DMS53 treated with DMSO at 0.1 percent for 48 hours (cell line): ENCODE data around the gene CRTC3.
"Not testable (repeated sequence)": the region's sequence is repeated elsewhere in the genome, so short reads cannot be mapped to it uniquely, and the experiment has no call there.

ENCODE experiments used
- DNase-seq: peaks from one replicate; lab custom pipeline; 2025; ENCODE audit not compliant: unreplicated experiment; lab: John Stamatoyannopoulos, UW

CRTC3 gene

DNA sequence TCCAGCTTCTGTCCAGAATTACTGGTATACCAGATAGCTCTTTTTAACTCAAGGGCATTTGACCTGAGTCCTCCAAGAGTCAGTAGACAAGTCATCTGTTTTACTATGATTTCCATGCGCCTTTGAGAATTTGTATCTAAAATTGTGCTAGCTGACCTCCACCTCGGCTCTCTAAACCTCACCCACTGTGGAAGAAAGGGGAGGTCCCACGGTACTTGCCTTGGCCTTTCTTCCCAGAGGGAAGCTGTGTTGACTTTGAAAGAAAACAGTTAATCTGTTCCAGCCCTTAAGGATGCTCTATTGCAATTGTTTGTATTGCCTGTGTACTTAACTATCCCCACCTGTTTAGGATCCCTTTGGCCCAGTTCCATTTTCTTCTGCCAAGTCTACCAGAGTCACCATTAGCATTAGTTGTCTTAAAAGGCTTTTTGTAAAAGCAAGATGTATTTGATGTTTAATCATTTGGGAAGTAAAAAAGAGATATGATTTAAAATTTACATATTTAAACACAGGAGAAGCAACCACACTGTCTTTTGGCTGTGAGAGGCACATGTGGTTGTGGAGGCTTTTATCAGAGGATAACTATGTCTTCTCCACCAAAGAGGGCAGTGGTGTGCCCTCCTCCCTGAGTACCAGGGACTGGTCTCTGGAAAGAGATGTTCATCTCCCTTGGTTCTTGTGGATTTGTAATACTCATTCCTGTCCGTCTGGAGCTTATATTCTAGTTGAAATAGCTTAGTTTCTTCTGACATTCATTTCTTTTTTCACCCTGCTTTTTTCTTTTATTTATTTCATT lies 88.8 kb downstream of the CRTC3 start:
- peak; percentile 33 for DNase-seq

DNA sequence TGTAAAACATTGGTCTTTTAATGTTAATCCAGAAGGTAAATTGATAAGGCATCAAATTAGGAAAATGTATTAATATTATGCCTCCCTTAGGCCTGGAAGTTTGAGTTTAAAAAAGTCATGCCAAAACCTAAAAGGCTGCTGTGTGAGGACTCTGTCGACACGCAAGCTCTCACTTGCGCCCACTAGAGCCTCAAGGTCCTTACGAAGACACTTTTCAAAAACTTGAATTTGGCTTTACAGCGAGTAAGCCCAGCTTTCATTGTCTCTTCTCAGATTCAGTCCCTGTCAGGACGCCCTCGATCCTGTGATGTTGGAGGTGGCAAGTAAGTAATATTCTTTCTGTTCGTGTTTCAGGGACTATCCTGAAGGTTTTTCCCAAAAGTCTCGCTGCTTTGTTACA lies 89.7 kb downstream of the CRTC3 start:
- no peak for DNase-seq

DNA sequence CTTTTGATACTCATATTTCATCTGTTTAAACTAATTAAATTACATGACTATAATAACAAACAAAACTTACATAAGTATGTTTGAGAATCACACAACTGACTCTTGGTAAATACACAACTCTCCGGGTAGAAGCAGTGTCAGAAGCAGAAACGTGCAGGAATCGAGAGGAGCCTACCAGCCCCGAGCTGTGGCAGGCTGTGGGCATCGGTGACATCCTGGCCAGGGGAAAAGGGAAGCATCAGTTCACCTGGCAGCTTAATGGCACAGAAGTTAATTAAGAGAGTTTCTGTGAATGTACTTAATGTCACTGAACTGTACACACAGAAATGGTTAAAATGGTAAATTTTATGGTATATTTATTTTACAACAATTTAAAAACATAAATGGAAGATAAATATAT lies 90.2 kb downstream of the CRTC3 start:
- DNase-seq, result no peak

DNA sequence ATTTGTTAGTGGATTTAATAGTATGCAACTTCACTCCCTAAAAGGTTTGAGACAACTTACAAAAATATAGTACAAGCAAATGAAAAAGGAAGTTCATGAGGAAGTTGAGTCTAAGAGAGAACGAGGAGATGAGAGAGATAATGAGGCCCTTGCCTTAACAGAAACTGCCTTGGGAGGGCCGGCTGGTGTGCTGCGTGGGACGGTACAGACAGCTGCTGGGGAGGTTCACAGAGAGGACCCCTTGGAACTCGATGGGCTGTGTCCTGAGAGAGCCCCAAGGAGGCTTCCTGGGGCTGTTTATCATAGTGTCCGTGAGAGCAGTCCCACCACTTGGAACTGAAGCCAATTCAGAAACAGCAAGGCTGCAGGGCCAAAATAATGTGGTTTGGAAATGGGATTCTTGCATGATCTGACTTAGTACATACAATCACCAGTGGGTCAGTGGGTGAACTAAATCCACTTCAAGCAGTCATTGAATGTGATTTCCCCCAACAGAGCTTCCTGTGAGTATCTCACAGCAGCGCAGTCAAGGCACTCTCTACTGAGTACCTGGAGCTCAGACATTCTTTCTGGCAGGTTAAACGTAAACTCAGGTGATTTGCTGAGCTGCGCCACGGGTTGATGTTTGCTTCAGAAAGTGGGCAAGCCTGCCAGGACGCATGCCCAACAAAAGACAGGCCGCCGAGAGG lies 90.8 kb downstream of the CRTC3 start:
- DNase-seq, result no peak

DNA sequence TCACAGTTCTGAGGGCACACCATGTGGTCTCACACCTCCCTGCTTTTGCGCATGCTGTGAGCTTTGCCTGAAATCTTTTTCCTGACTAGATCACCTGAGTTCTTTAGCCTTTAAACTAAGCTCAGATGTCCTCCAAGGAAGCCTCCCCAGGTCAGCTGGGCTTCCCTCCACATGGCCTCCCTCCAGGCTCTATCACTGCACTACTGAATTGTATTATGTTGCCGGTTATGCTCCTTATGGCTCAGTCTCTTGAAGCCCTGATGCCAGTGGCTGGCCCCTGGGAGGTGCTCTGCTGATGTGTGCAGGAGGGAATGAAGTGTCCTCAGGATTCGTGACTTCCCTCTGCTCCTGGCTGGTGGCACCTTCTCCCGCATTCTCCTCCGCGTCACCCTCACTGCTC lies 94.1 kb downstream of the CRTC3 start:
- DNase-seq, result no peak

DNA sequence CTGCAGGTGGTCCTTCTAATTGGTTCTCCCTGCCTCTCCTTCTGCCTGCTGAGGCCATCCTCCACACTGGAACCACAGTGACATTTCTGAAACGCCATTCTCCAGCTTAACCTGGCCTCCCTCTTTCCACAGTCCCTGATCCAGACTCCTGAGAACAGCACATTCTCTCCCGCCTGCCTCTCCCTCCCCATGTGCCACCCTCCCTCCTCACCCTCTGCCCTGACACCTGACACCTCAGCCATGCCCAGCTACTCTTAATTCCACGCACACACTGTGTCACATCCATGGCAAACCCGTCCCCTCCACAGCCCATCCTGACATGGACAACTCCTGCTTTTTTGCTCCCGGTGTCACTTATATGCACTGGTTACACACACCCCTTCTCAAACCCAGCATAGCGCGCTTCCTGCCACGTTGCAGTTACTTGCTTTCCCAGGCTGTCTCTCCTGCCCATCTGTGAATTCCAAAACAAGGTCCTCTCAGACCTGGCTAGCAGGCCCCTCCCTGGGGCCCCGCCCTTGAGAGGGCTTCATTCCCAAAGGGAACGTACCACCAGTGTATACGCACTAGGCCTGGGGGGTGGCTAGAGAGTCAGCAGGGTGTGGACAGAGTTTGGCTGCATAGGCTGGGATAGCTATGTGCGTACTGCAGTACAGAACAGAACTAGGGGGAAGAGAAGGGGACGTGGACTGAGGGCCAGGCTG lies 94.7 kb downstream of the CRTC3 start:
- DNase-seq, result no peak

- no peak for DNase-seq
Measured at GRCh38 chr15:90625037-90625436, 95.3 kb downstream of the CRTC3 start.

- no peak for DNase-seq
Measured at GRCh38 chr15:90629217-90629616, 99.5 kb downstream of the CRTC3 start.

- no peak for DNase-seq
Measured at GRCh38 chr15:90633360-90633759, 103.6 kb downstream of the CRTC3 start.

DNA sequence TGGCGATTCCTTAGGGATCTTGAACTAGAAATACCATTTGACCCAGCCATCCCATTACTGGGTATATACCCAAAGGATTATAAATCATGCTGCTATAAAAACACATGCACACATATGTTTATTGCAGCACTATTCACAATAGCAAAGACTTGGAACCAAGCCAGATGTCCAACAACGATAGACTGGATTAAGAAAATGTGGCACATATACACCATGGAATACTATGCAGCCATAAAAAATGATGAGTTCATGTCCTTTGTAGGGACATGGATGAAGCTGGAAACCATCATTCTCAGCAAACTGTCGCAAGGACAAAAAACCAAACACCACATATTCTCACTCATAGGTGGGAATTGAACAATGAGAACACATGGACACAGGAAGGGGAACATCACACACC lies 107.3 kb downstream of the CRTC3 start:
- not testable (repeated sequence) for DNase-seq

GRCh38 chr15:90637693-90638092 lies 108.0 kb downstream of the CRTC3 start:
- DNase-seq, result no peak

- DNase-seq, result no peak
Measured at GRCh38 chr15:90638201-90638691, 108.5 kb downstream of the CRTC3 start.

DNA sequence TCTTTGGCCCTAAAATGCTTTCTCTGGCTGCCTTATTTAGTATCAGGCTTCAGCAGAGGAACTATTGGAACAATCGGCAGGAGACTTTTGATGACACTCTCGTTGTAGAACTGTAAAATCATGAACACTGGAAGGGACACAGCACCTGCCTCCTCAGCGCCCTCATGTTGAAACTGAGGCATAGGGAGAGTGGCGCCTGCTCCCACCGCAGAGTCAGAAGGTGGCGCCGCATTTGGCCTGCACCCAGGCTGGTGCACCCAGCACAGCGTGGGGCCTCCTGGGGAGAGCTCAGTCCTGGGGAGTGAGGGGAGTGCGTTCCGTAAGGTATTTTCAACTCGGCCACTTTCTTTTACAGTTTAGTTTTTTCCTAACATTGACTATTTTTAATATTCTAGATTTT lies 109.2 kb downstream of the CRTC3 start:
- no peak for DNase-seq

GRCh38 chr15:90640862-90641261 lies 111.1 kb downstream of the CRTC3 start:
- DNase-seq, result no peak

- DNase-seq, result no peak
Measured at GRCh38 chr15:90641581-90642463, 112.1 kb downstream of the CRTC3 start.

DNA sequence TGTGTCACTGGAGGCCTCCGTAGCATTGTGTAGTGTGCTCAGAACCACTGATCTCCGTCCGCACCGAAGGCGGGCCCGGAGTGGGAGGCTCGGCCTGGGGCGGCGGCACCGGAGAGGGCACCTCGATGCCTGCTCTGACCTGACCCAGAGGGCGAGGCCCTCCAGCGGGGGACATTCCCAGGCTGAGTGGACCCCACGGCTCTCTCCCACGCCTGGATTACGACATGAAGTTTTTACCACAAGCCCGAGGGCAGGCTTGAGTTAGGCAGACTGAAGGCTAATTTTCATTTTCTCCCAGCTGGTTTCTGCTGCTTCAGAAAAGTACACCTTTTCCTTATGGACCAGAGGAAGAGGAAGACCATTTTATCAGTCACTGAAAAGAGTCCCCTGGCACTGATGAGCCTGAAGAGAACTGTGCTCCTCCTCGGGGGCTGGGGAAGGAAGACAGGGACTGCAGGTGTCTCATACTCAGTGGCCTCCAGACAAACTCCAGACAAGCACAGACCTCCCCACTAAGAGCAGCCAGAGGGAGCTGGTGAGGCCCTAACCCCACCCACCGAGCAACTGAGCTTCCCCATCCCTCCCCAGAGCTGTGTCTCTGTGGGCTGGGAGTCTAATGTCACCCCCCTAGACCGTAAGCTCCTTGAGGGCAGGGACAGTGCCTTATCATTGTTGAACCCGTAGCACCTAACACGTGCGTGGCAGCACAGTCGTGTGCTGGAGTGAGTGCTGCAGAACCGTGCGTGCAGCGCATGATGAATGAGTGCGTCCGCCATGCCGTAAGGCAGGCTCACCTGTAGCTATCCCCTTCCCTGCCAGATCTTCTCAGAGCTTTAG lies 113.0 kb downstream of the CRTC3 start:
- DNase-seq, result no peak

- DNase-seq, result no peak
Measured at GRCh38 chr15:90643301-90643632, 113.5 kb downstream of the CRTC3 start.

DNA sequence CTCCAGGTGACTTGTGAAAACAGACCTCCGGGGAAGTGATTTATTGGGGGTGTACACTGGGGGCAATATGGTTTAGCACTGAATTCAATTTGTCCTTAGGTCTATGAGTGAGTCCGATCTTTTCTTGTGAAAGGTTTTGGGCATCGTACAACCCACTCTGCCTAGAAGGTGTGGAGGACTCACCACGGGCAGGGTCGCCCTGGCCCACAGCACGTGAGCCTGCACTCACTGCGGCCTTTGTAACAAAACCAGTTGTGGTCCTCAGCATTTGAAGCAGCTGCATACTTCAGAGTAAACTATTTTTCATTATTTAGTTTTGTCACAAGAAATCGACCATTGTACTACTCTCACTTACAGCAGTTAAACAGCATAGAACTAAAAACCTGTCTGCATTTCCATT lies 114.8 kb downstream of the CRTC3 start:
- DNase-seq, result no peak

GRCh38 chr15:90644952-90645725 lies 115.4 kb downstream of the CRTC3 start:
- DNase-seq, result no peak
